Rectal smooth muscle tissue (tissue), 1 donor: ENCODE results near the gene ACTR3C.

Experiments used
- H3K27ac ChIP-seq: one replicate; pipeline ENCODE4 v1.7.0; 2013; ENCODE audit warnings: low read depth, low read length, inconsistent platforms
- H3K27me3 ChIP-seq: one replicate; pipeline ENCODE4 v1.7.0; 2013; ENCODE audit warnings: low read length; ENCODE audit not compliant: control insufficient read depth, insufficient read depth
- H3K36me3 ChIP-seq: one replicate; pipeline ENCODE4 v1.7.0; 2013; ENCODE audit warnings: low read length; ENCODE audit not compliant: control insufficient read depth, insufficient read depth
- H3K4me1 ChIP-seq: one replicate; pipeline ENCODE4 v1.7.0; 2013; ENCODE audit warnings: low read length; ENCODE audit not compliant: control insufficient read depth, insufficient read depth
- H3K4me3 ChIP-seq: one replicate; pipeline ENCODE4 v1.7.0; 2013; ENCODE audit warnings: low read length
- H3K9ac ChIP-seq: one replicate; pipeline ENCODE4 v1.7.0; 2013; ENCODE audit warnings: low read length

ACTR3C gene

DNA sequence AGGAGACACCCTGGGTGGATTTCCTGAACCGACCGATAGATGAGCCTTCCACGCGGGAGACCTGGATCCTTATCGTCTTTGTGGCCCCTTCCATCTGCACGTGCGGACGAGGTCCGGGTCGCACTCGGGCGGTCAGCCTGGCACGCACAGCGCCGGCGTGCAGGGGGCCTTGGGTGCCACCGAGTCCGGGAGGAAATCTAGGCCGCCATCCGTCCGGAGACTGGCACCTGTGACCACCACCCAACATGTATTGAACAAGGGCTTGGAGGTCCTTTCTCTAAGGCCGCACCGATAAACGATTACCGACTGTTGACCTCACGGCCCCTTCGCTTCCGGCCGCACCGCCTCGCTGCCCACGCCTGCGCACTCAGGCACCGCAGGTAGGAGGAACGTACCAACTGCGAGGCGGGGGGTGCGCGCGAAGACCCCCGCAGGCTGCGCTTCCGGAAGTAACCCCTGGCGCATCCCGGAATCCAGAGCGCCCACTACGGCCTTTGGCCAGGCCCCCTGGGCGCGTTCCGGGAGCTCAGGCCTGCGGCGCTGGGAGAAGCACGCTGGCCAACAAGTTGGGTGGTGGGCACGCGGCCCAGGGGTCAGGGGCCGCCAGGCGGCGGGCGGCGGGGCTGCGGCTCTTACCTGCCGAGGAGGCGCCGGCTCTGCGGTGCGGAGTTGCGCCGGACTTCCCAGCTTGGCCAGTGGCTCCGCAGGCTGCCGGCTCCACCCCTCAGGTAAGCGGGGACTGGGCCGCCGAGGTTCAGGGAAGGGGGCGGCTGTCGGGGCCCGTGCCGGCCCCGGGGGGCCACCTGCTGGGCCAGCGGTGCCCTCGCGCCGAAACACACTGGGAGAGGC is at the start of gene ACTR3C, which contains the start of gene LRRC61:
Gene ACTR3C, minus strand, starts transcription at position 713 of the 849 bp plus-strand sequence. CDS start 28,249 bp downstream, outside the sequence.
Gene LRRC61, plus strand, starts transcription at position 523 of the 849 bp plus-strand sequence. CDS start 13,507 bp downstream, outside the sequence.
- Histone ChIP-seq H3K27me3 (no peaks in the 10 kb centered on the region), H3K27ac (peak within 1 kb of the TSS; percentile 75), H3K36me3 (peaks cover 3% of the 10 kb centered on the region), H3K4me3 (peak within 1 kb of the TSS; percentile 92), H3K9ac (peak within 1 kb of the TSS; percentile 74), H3K4me1 (peaks cover 3% of the 10 kb centered on the region)

DNA sequence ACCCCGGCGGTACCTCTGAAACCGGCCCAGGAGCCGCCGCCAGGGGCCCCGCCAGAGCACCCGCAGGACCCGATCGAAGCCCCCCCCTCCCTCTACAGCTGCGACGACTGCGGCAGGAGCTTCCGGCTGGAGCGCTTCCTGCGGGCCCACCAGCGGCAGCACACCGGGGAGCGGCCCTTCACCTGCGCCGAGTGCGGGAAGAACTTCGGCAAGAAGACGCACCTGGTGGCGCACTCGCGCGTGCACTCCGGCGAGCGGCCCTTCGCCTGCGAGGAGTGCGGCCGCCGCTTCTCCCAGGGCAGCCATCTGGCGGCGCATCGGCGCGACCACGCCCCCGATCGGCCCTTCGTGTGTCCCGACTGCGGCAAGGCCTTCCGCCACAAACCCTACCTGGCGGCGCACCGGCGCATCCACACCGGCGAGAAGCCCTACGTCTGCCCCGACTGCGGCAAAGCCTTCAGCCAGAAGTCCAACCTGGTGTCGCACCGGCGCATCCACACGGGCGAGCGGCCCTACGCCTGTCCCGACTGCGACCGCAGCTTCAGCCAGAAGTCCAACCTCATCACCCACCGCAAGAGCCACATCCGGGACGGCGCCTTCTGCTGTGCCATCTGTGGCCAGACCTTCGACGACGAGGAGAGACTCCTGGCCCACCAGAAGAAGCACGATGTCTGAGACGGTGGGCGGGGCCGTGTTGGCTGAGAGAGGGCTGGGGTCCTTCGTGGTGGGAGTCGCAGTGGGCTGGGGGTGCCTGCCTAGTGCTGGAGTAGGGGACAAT is 49.1 kb upstream of the ACTR3C start:
- Histone ChIP-seq H3K4me1 (peaks cover 16% of the 10 kb centered on the region), H3K9ac (peak overlapping the region; percentile 56), H3K27ac (peak overlapping the region; percentile 37), H3K4me3 (peak overlapping the region; percentile 46), H3K36me3 (peaks cover 10% of the 10 kb centered on the region), H3K27me3 (no peaks in the 10 kb centered on the region)

DNA sequence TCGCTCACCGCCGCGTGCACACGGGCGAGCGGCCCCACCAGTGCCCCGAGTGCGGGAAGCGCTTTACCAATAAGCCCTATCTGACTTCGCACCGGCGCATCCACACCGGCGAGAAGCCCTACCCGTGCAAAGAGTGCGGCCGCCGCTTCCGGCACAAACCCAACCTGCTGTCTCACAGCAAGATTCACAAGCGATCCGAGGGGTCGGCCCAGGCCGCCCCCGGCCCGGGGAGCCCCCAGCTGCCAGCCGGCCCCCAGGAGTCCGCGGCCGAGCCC is 48.6 kb upstream of the ACTR3C start:
- H3K27me3 ChIP-seq = no peaks in the 10 kb centered on the region
- H3K4me3 ChIP-seq = no peak overlapping the region
- H3K27ac ChIP-seq = no peak overlapping the region
- peaks cover 16% of the 10 kb centered on the region for H3K4me1 ChIP-seq
- no peak overlapping the region for H3K9ac ChIP-seq
- peaks cover 10% of the 10 kb centered on the region for H3K36me3 ChIP-seq

DNA sequence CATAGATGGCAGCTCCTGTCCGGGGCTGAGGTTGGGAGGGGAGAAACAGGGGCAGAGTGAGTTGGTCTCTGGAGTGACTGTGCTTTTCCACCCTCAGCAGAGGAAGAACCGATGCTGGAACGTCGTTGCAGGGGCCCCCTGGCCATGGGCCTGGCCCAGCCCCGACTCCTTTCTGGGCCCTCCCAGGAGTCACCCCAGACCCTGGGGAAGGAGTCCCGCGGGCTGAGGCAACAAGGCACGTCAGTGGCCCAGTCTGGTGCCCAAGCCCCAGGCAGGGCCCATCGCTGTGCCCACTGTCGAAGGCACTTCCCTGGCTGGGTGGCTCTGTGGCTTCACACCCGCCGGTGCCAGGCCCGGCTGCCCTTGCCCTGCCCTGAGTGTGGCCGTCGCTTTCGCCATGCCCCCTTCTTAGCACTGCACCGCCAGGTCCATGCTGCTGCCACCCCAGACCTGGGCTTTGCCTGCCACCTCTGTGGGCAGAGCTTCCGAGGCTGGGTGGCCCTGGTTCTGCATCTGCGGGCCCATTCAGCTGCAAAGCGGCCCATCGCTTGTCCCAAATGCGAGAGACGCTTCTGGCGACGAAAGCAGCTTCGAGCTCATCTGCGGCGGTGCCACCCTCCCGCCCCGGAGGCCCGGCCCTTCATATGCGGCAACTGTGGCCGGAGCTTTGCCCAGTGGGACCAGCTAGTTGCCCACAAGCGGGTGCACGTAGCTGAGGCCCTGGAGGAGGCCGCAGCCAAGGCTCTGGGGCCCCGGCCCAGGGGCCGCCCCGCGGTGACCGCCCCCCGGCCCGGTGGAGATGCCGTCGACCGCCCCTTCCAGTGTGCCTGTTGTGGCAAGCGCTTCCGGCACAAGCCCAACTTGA is 48.0 kb upstream of the ACTR3C start:
- peaks cover 10% of the 10 kb centered on the region for H3K36me3 ChIP-seq
- peak overlapping the region; percentile 91 for H3K4me3 ChIP-seq
- H3K27ac ChIP-seq = no peak overlapping the region
- H3K4me1 ChIP-seq = peaks cover 16% of the 10 kb centered on the region
- no peaks in the 10 kb centered on the region for H3K27me3 ChIP-seq
- no peak overlapping the region for H3K9ac ChIP-seq

DNA sequence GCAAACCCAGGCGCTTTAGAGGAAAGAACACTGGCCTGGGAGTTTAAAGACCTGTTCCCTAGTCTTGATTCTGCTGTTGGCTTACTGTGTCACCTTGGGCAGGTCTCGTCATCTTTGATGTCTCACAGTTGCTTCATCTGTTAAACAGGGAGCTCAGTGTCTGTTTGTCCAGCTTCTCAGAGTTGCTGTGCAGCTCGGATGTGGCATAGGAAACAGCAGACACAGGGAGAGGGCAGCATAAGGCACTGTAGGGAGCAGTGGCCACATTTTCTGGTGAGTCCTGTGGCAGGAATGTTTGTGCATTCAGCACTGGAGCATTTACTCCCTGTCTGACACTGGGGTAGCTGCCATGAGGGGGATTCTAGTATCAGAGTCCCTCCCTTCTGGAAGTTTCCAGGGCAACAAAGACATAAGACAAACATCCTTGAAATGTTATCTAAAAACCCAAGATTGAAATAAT is 47.3 kb upstream of the ACTR3C start:
- Histone ChIP-seq H3K27ac (no peak overlapping the region), H3K27me3 (no peaks in the 10 kb centered on the region), H3K9ac (peak overlapping the region; percentile 11), H3K36me3 (peaks cover 10% of the 10 kb centered on the region), H3K4me3 (peak overlapping the region; percentile 91), H3K4me1 (peaks cover 16% of the 10 kb centered on the region)

DNA sequence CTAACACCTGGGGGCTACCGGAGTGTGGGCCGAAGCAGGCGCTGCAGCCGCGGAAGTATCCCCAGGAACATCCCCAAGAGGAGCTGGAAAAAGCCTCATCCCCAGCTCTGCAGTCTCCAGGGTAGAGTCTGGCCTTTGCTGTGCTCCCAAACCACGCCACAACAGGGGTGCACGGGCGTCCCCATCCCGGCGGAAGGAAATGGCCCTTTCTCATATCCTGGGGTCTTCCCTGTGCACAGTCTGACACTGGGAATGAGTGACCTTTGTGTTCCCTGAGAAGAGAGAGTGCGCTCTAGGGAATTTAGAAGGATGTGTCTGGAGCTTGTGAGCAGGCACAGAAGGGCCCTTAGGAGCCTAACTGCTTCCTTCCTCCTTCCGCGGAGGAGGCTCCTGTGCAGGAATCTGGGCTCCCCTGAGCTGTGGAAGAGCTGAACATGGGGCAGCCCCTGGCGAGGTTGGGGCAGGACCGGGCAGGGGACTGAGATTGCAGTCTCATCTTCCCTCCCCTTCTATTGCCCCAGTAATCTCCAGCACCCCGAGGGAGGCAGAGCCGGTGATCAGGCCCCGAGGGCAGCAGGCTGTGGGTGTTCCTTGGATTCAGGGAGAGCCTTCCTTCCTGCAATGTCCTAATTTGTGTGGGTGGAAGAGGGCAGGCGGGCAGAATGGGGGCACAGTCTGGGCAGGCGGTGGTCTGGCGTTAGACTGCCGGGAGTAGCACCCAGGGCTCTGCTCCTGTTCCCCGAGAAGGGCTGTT is 46.6 kb upstream of the ACTR3C start:
- no peaks in the 10 kb centered on the region for H3K27me3 ChIP-seq
- peaks cover 10% of the 10 kb centered on the region for H3K36me3 ChIP-seq
- H3K27ac ChIP-seq = peak overlapping the region; percentile 91
- H3K9ac ChIP-seq = peak overlapping the region; percentile 52
- peak overlapping the region; percentile 91 for H3K4me3 ChIP-seq
- H3K4me1 ChIP-seq = peaks cover 16% of the 10 kb centered on the region

DNA sequence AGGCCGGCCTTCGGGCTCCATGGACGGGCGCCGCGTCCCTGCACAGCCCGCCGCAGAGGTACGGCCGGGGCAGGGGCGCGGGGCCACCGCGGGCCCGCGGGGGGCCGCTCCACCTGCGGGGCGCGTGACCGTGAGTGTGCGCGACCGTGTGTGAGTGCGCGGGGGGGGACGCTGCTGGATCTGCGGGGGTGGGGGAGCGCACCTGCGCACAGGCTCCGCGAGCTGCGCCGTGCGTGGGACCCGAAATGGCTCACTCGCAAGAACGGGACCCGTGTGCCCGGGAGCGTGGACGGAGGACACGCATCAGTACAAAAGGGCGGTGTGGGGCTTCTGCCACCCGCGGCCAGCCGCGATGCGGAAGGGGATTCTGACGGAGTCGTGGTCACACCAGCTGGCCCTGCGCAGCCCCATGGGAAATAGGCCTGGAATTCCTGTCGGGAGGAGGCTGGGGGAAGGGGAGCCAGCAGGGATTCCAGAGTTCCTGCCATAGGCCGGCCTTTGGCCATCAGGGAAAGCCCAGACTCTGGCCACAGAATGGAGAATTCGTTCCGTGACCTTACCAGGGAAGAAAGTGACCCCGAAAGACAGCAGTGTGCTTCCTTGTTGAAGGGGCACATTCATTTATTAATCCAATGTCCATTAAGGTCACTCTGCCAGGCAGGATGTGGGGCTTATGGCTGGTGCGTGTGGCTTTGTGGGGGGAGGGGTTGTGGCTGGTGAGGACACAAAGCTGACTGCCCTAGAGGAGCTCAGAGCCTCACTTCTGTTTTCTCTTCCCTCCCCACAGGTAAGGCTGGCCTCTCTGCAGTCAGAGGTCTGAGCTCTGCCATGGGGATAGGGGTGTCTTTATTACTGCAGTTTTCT is 45.8 kb upstream of the ACTR3C start:
- H3K27me3 ChIP-seq = no peaks in the 10 kb centered on the region
- peak overlapping the region; percentile 91 for H3K4me3 ChIP-seq
- peaks cover 16% of the 10 kb centered on the region for H3K4me1 ChIP-seq
- peak overlapping the region; percentile 43 for H3K9ac ChIP-seq
- peak overlapping the region; percentile 91 for H3K27ac ChIP-seq
- peaks cover 10% of the 10 kb centered on the region for H3K36me3 ChIP-seq

DNA sequence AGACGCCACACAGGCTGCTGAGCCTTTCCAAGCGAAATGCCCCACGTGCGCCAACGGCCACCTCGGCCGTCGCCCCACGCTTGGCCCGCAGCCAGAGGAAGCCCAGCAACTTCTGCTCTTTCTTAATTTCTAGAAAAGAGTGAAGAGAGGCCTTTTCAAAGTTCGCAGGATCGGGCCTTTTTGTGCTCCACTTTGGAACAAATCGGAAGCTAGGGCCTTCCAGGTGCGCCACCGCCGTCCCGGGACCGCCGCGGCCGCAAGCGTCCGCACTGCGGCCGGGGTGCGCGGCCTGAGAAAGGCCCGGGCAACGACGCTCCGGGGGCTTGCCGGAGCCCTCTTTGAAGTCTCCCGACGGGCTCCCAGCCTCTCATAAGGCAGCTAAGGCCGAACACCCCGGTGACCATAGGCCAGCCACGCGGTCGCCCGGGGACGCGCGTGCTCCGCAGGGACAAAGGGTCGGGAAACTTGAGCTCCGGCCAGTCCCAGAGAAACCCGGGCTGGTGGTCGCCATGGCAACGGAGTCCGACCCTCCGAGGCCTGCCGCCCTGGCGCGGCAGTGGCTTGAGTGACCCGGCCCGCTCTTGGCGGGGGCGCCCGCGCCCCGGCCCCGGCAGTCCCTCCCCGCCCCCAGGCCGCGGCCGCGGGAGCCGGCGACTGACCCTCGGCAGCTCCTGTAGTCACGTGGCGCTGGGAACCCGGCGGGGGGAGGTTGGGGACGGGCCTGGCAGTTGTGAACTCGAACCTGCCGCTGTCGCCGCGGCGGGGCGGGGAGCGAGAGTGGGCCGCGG is 44.9 kb upstream of the ACTR3C start, which contains the start of gene REPIN1:
Gene REPIN1, plus strand, starts transcription at position 727 of the 788 bp plus-strand sequence. CDS start 890 bp downstream, outside the sequence.
- peaks cover 16% of the 10 kb centered on the region for H3K4me1 ChIP-seq
- no peaks in the 10 kb centered on the region for H3K27me3 ChIP-seq
- H3K9ac ChIP-seq = peak within 1 kb of the TSS; percentile 66

DNA sequence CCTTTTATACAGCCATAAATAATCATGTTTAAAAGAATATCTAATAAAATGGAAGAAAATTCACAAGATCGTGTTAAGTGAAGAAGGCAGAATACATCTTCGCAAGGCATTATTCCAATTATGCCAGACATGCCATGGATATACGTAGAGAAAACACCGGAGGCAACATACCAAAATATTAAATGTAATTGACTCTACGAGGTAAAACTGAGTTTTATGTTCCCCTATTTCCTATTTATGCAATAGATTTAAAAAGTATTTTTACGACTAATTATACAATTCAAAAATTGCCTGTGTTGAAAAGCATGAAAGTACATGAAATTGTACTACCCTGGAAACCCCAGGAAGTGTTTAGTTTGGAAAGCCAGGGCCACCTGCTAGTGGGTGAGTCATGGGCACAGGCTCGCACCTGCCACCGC is 44.3 kb upstream of the ACTR3C start:
- Histone ChIP-seq H3K9ac (peak overlapping the region; percentile 66), H3K4me3 (peak overlapping the region; percentile 72), H3K4me1 (peaks cover 16% of the 10 kb centered on the region), H3K27me3 (no peaks in the 10 kb centered on the region), H3K36me3 (peaks cover 5% of the 10 kb centered on the region), H3K27ac (peak overlapping the region; percentile 91)

More for the DNA sequence above, 44.9 kb upstream of the ACTR3C start, which contains the start of gene REPIN1:
- peak within 1 kb of the TSS; percentile 91 for H3K27ac ChIP-seq
- H3K36me3 ChIP-seq = peaks cover 10% of the 10 kb centered on the region
- peak within 1 kb of the TSS; percentile 91 for H3K4me3 ChIP-seq

DNA sequence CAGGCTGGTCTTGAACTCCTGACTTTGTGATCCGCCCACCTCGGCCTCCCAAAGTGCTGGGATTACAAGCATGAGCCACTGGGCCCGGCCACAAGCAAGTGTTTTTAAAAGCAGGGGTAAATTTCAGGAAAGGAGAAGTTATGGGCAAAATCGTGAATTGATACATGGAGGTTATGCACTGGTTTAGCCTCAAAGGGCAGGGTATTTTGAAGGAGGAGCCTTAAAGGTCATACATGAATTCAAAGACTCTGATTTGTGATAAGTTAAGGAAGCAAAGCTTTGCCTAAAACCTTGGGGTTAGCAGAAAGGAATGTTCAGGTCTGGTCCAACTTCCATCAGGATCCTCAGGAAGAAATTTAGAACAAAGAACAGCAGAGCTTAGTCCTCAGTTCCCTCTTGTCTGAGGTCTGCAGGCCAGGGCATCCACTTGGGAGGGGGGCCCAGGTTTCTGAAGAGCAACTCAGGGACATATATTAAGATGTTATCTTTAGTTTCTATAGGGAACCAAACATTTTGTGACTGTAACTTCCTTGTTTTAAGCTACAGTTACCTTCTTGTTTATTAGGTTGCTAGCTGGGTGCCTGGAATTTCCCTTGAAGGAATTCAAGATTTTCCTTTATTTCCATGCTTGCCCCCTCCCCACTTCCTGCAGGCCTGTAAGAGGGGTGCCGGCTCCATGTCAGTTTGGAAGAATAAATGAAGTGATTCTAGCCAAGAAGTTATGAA is 42.5 kb upstream of the ACTR3C start:
- H3K9ac ChIP-seq = no peak overlapping the region
- H3K27me3 ChIP-seq = no peaks in the 10 kb centered on the region
- peaks cover 15% of the 10 kb centered on the region for H3K4me1 ChIP-seq
- peaks cover 3% of the 10 kb centered on the region for H3K36me3 ChIP-seq
- no peak overlapping the region for H3K4me3 ChIP-seq
- H3K27ac ChIP-seq = no peak overlapping the region
